GM06990 (cell line): ENCODE data around the gene ST8SIA6.

ENCODE experiments used
- DNase-seq: peaks from one replicate; pipeline ENCODE4 v3.0.0-alpha.2; 2011; ENCODE audit not compliant: insufficient read length; ENCODE audit errors: extremely low read depth
- H3K27me3 ChIP-seq: replicated peaks from 2 replicates; pipeline ENCODE4 v1.6.0; 2011; ENCODE audit warnings: low read length; ENCODE audit not compliant: control insufficient read depth, insufficient read depth
- H3K36me3 ChIP-seq: 2 replicates; pipeline ENCODE4 v1.5.1; 2011; ENCODE audit warnings: low read length; ENCODE audit not compliant: control insufficient read depth, insufficient read depth
- H3K4me3 ChIP-seq: replicated peaks from 2 replicates; pipeline ENCODE4 v1.5.1; 2011; ENCODE audit warnings: low read depth, mild to moderate bottlenecking, control low read depth, low read length
- CTCF ChIP-seq: IDR thresholded peaks from 2 replicates; pipeline ENCODE4 v1.5.1; 2011; ENCODE audit warnings: low read length, control low read depth, mild to moderate bottlenecking, inconsistent platforms; ENCODE audit not compliant: insufficient read depth, poor library complexity, severe bottlenecking

ST8SIA6 gene

DNA sequence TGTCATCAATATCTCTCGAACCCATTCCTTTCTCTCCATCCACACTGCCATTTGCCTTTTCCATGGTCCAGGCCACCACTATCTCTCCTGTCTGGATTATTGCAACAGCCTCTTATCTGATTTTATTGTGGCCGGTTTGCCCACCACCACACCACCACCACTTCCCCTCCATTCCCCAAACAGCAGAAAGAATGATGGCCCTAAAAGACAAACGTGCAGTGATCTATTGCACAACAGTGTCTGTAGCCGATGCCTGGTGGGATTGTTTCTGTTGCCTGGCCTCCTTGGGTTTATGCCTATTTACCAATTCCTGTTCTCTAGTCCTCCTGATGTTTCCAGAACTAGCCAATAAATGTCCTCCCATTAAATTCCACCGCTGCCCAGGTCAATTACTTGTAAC lies 10.2 kb upstream of the ST8SIA6 start:
- H3K27me3 ChIP-seq, result no peaks in the 10 kb centered on the region; the same call in 1 of the 2 replicates
- DNase-seq, result no peak
- H3K36me3 ChIP-seq, result no peaks in the 10 kb centered on the region
- H3K4me3 ChIP-seq, result no peak overlapping the region
- TF ChIP-seq CTCF, result no peak

DNA sequence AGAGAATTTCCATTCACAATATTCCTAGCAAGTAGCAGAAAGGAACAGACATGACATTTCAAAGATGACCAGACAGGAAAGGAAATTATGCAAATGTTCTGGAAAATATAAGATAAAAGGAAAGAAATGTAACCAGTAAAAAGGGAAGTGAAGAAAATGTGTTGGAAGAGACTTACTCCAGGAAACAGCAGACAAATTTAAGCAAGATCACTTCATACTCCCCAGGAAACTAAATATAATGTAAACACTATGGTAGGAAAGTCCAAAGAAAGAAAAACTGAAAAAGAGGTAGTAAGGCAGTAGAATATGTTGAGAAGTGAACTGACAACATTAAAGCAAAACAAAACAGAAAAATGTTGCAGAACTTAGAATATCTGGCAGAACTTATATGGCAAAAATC lies 6.4 kb upstream of the ST8SIA6 start:
- Histone ChIP-seq H3K27me3 (no peaks in the 10 kb centered on the region; the same call in 1 of the 2 replicates), H3K36me3 (no peaks in the 10 kb centered on the region), H3K4me3 (no peak overlapping the region)
- no peak for TF ChIP-seq CTCF
- no peak for DNase-seq

DNA sequence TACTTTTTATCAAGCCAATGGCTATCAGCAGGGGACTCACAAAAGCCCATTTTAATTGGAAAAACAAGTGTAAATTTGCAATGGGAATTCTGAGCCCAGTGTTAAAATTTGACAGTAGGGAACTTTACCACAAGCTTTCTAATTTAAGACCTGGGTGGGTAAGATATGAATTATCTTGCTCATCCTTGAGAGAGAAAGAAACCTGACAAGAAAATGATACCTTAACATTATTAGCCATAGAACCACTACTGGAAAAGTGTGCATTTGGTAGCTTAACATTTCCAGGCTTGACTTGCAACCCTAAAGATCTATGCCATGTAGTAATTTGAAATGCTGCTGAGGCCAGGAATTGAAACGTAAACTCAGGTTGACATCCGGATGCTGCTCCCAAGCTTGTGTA lies 2.7 kb upstream of the ST8SIA6 start:
- Histone ChIP-seq H3K4me3 (no peak overlapping the region), H3K36me3 (no peaks in the 10 kb centered on the region), H3K27me3 (no peaks in the 10 kb centered on the region; the same call in none of the 2 replicates)
- DNase-seq, result no peak
- TF ChIP-seq CTCF, result no peak

GRCh38 chr10:17456032-17456548 lies 1.7 kb upstream of the ST8SIA6 start:
- TF ChIP-seq CTCF, result no peak
- no peak for DNase-seq
- Histone ChIP-seq H3K27me3 (no peaks in the 10 kb centered on the region; the same call in none of the 2 replicates), H3K4me3 (no peak overlapping the region), H3K36me3 (no peaks in the 10 kb centered on the region)

DNA sequence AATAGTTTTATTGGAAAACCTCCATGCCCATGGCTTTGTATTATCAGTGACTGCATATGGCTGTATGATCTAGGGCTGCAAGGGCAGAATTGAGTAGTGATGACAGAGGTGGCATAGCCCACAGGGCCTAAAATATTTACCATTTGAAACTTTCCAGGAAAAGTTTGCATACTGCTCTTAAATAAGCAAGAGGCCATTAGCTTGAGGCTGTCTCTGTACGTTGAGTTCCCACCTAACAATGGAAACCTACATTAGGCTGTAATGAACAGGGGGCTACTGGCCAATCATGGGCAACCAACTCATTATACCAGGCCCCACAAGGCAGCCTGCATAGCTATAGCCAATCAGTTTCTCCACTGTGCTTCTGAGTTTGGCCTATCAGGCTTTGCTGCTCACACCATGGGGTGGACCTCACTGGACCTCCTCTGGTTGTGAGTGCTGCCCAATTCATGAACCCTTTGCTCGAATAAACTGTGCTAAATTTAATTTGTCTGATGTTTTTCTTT lies 673 bp upstream of the ST8SIA6 start:
- no peak for DNase-seq
- H3K36me3 ChIP-seq, result no peaks in the 10 kb centered on the region
- H3K4me3 ChIP-seq, result no peak overlapping the region
- no peaks in the 10 kb centered on the region; the same call in none of the 2 replicates for H3K27me3 ChIP-seq
- TF ChIP-seq CTCF, result no peak
